Measurements from ENCODE around the gene HDAC11. TPM values are rescaled to one million over a fixed set of nuclear protein-coding genes. Genes with fewer than 3 reads are reported as not detected.
"Not testable (repeated sequence)": the region's sequence is repeated elsewhere in the genome, so short reads cannot be mapped to it uniquely, and the experiment has no call there.

HDAC11 gene
- total RNA-seq, 1 experiment from 2014 or later: 2.6 TPM

GRCh38 chr3:13506680-13507079, 26.6 kb downstream of the HDAC11 start:
- DNase-seq (ENCODE audit: low read depth): no peak

GRCh38 chr3:13507247-13507569, 27.1 kb downstream of the HDAC11 start:
- no peak for DNase-seq (ENCODE audit: low read depth)

- no peak for DNase-seq (ENCODE audit: low read depth)
Observed at GRCh38 chr3:13507570-13508339, 27.6 kb downstream of the HDAC11 start.

DNA sequence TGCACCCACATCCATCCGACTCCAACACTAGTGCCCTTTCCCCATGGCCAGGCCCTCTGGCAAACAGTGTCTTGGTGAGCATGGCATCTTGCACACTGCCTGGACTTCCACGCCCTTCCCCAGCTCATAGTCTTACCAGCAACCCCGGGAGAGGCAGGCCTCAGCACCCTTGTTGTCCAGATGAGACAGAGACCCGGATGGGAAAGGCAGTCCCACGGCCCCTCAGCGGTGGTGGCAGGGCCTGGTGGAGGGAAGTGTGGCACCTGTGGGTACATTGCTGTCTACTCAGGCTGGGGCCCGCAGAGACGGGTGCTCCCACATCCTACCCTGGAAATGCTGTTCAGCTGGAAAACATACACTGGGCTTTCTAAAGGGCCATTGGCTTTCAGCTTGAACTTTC, 28.4 kb downstream of the HDAC11 start:
- DNase-seq (ENCODE audit: low read depth): no peak

- no peak for DNase-seq (ENCODE audit: low read depth)
Observed at GRCh38 chr3:13509059-13509815, 29.1 kb downstream of the HDAC11 start.

GRCh38 chr3:13509816-13510192, 29.7 kb downstream of the HDAC11 start:
- DNase-seq (ENCODE audit: low read depth): no peak

GRCh38 chr3:13512451-13512850, 32.3 kb downstream of the HDAC11 start:
- no peak for DNase-seq (ENCODE audit: low read depth)

GRCh38 chr3:13513051-13513912, 33.2 kb downstream of the HDAC11 start:
- no peak for DNase-seq (ENCODE audit: low read depth)

DNA sequence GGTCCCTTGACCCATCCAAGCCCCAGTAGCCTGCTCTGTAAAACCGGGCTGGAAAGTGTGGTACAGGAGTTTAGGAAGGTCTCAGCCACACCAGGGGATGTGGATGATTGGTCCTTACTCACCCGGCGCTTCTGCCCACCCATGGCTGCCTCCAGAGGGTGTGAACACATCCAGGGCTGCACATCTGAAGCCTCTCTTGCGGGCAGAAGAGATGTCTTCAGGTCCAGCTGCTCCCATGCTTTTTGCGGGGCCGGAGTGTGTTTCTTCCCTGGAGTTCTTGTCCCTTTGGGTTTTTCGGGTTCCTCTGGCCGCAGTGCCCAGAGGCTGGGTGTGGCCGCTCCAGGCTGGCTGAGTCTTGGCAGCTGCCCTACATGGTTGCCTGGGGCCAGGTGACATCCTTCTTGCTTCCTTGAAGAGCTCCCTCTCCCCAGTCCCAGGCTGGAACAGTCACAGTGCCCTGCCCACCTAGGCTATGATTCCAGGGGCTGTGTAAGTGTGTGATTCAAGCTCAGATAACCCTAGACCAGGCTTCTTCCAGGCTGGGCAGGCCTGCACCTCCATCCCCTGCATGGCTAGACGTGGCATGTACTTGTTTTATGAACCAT, 33.9 kb downstream of the HDAC11 start:
- no peak for DNase-seq (ENCODE audit: low read depth)

DNA sequence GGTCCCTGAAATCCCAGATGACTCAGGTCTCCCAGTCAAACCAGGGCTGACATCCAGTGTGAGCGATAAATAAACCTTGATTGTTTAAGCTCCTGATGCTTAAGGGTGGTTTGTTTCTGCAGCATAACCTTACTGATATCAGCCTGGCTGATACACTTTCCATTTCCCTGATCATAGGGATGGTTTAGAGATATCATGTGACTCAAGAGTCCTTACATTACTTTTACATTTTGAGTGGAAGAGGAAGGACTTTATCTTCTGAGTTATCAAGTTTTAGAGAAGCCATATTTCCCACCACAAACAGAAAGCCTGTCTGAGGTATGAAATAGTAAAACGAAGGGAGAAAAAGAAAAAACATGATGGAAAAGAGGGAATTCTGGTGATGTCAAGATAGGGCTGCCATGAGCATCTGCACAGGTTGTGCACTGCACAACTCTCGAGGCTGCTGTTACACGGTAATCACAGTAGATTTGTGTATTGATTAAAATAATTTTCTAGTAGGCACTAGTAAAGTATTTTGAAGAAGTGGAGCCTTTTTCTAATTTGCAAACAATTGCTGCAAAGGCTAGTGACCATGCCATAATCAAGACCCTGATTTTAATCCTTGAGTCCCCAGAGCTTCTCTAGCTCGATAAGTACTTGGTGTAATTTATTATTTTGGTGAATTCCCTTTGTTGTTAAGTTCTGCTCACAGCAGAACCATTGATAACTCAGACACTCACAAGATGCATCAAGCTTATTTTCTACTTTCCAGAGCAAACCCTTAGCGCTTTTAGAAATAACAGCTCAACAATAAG, 34.7 kb downstream of the HDAC11 start:
- DNase-seq (ENCODE audit: low read depth): no peak

DNA sequence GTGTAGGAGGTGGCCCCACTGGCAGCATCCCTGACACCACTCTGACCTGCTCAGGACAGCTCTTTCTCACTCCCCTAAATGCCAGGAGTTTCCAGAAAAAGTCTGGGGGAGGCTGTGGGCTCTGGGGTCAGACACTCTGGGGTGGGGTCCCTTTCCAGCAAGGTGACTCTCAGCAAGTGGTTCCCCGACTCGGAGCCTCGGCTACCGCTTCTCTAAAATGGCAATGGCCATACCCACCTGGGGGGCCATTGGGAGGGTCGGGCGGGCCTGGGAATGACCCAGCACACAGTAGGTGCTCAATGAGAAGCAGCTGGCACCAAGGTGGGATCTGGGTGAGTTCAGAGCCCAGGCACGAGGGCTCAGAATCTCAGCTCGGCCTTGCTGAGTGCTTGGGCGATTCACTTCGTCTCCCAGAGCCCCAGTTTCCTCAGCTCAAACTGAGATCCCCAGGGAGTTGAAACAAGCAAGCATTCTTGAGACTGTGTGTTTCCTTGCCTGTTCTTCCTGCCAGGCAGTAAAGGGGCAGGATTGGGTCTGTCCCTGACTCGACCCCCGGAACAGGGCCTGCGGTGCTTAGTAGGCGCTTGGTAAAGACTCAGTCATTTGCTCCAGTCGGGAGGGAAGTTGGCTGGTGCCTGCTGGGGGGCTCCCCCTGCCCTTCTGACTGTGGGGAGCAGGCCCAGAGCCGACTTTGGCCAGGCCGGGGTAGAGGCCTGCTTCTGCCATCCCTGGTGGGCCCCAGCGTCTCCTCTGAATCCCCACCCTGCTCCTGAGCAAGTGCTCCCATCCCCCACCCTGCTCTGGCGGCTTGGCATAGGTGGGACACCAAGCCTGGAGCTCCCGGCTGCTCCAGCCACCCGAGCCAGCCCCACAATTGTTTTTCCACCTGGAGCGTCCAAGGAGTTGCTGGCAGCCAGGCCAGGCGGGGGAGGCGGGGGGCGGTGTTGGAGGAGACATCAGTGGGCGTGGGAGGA, 36.0 kb downstream of the HDAC11 start:
- DNase-seq (ENCODE audit: low read depth): no peak

DNA sequence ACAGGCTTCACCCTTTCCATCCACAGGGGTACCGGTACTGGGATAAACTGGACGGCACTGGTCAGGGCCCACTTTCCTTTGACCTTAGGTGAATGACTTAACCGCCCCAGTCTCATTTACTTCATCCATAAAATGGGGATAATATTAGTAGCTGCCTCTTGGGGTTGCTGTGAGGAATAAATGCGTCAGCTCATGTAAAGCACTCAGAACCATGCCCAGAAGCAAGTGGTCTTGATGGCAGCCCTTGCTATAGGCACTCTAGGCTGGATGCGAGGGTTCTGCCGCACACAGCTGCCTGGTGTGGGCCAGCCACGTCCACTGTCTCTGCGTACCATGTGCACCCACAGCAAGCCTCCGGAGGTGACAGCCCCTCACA, 36.6 kb downstream of the HDAC11 start:
- DNase-seq (ENCODE audit: low read depth): no peak

- DNase-seq (ENCODE audit: low read depth): no peak
Observed at GRCh38 chr3:13517253-13517977, 37.3 kb downstream of the HDAC11 start.

DNA sequence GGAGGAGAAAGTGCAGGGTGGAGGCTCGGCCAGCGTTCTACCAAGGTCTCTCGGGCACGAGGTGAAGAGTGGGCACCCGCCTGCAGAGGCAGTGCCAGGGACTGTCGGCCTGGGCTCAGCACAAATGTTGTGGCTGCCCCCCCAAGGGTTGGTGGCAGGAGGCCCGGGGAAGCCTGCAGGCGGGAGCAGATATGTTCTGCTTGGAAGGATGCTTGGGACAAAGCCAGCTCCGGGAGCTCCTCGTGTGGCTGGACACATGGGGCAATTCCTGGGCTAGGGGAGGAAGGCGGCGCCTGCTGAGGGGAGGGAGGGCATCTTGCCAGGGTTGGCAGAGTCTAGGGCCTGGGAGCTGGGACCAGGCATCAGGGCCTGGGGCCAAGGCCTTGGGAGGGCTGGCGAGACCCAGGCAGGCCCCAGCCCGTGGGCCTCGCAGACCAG, 38.4 kb downstream of the HDAC11 start:
- DNase-seq (ENCODE audit: low read depth): no peak

GRCh38 chr3:13519006-13519791, 39.1 kb downstream of the HDAC11 start:
- no peak for DNase-seq (ENCODE audit: low read depth)

- no peak for DNase-seq (ENCODE audit: low read depth)
Observed at GRCh38 chr3:13520326-13520880, 40.3 kb downstream of the HDAC11 start.

DNA sequence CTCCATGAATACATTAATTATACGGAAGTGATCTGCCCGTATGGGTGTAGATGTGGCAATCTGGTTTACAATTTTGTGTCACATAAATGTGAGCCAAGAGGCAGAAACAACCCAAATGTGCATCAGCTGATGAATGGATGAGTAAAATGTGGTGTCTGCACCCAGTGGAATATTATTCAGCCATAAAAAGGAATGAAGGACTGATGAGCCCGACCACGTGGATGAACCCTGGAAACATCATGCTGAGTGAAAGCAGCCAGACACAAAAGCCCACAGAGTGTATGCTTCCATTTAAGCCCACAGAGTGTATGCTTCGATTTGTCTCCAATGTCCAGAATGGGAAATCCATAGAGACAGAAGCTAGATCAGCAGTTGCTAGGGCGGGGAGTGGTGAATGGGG, 41.2 kb downstream of the HDAC11 start:
- DNase-seq (ENCODE audit: low read depth): no peak

DNA sequence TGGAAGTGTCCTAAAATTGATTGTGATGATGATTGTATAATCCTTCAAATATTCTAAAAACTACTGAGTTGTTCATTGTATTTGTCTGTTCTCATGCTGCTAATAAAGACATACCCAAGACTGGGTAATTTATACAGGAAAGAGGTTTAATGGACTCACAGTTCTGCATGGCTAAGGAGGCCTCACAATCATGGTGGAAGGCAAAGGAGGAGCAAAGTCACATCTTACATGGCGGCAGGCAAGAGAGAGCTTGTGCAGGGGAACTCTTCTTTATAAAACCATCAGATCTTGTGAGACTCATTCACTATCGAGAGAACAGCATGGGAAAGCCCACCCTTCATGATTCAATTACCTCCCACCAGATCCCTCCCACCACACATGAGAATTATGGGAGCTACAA, 41.6 kb downstream of the HDAC11 start:
- not testable (repeated sequence) for DNase-seq (ENCODE audit: low read depth)

All from HT1080 (cell line).